ENCODE results near the gene GRIN2C.

- no peak for TF ChIP-seq CTCF (conservative IDR thresholded peaks at IDR 0.05)
- TF ChIP-seq EZH2 (IDR thresholded peaks at IDR 0.05; ENCODE audit: low read depth) = no peak
These were observed 61.4 kb downstream of the GRIN2C start for GRCh38 chr17:74798239-74798707.

Measured in PC-9 (cell line).